HG02763 (cell line): ENCODE data around the gene IL20RA.

Source experiments
- ATAC-seq: cut with Tn5 transposase; IDR thresholded peaks from one replicate; pipeline ENCODE4 v1.9.1; 2021; ENCODE audit warnings: mild to moderate bottlenecking, moderate library complexity; ENCODE audit not compliant: unreplicated experiment

IL20RA gene

GRCh38 chr6:137046871-137047412, 2.2 kb upstream of the IL20RA start:
- no peak for ATAC-seq

- no peak for ATAC-seq
Measured at GRCh38 chr6:137045222-137045789, 541 bp upstream of the IL20RA start.

DNA sequence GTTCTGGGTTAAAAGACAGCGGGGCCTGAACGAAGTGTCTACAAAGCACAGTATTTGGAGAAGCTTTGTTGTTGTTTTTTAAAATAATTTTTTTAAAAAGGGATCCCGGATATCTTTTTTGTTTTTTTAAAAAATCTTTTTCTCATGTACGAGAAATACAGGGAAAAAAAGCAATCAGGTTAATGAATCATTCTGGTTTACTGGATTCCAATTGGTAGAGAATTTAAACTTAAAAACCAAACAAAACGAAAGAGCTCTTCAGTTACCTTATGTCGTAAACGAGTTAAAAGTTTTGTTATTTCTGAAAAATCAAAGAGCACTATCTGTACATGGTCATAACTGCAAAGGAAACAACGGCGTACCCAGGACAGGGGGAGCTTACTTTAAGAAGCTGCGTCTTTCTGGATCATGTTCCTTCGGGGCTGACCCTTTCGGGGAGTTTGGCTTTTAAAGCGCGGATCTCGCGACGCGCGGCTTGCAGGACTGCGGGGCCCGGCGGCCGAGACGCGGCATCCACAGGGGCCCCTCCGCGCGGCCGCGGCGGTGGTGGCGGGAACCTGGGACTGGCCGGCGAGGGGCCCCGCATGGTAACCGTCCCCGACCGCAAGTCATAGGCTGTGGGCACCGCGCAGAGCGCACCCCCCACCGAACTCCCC, 927 bp downstream of the IL20RA start:
- no peak for ATAC-seq

DNA sequence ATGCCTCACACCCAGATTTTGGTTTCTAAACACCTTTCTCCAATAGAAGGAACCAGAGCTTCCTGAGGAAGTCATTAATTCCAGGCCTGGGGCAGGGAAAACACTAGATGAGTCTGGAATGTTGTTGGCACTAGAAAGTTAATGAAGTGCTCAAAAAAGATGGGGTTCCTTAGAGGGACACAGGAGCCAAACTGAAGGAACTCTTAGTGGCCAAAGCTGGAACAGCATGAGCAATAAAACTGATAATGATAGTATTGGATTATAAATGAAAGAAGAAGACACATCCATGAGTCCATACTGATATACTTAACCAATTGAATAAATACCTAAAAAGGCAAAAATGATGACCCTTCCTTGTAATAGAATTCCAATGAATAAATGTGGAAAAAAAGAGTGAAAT, 4.4 kb downstream of the IL20RA start:
- ATAC-seq, result no peak

DNA sequence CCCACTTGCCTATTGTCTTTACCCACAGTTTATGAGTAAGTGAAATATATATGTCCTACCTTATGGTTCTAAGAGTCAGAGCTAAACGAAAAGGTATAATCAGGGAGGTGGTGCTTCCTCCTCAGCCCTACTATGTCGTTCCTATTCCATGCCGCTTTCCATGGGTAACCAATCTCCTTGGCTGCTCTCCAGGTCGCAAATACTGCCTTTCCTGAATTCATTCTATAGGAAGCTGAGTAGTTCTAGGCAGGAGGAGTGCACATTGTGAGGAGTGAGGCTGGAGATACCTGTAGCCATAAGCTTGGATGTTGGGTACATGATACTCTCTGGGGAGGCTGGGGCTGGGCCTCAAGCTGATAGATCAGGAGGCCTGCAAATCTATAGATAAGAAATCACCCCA, 5.8 kb downstream of the IL20RA start:
- ATAC-seq, result no peak

DNA sequence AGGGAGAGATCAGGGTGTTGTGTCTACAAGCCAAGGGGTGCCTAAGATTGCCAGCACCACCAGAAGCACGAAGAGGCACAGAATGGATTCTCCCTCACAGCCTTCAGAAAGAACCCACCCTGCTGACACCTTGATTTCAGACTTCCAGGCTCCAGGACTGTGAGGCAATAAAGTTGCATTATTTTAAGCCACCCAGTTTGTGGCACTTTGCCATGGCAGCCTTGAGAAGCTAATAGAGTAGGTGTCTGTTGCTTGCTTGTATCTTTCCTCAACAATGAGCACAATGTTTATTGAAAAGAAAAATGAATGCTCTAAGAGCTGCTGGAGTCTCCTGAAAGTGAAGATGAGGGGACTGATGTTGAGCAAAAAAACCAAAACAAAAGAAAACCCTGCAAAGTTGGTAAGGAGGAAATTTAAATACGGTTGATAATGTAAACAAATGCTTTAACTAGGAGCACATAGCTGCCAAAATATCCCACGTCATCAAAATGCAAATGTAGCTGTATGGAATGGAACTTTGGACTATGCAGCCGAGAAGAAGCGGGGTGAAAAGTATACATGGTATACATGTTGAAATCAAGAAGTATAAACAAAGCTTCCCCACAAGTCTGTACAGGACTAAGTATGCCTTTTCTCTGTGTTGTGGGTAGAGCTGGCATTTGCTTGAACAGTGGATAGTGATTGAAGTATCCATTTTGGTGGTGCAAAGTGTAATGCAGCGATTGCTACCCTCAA, 8.0 kb downstream of the IL20RA start:
- ATAC-seq, result no peak

- ATAC-seq, result peak; percentile 99
Measured at GRCh38 chr6:137033828-137034227, 10.9 kb downstream of the IL20RA start.

GRCh38 chr6:137031122-137031521, 13.6 kb downstream of the IL20RA start:
- ATAC-seq, result no peak

DNA sequence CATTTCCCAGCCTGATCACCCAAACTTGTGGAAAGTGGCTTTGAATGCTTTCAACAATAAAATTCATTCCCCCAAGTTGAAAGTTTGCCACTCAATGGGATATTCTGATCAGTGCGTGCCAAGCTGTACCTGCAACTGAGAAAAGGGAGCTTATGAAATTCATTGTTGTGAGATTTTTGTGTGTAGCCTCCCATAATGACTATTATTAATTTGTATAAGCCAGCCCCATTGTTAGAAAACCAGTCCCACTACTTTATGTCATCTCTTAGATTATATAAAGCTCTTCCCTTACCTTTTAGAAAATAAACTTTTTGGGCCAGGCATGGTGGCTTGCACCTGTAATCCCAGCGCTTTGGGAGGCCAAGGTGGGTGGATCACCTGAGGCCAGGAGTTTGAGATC, 15.9 kb downstream of the IL20RA start:
- no peak for ATAC-seq

GRCh38 chr6:137025786-137026730, 18.7 kb downstream of the IL20RA start:
- ATAC-seq, result no peak

DNA sequence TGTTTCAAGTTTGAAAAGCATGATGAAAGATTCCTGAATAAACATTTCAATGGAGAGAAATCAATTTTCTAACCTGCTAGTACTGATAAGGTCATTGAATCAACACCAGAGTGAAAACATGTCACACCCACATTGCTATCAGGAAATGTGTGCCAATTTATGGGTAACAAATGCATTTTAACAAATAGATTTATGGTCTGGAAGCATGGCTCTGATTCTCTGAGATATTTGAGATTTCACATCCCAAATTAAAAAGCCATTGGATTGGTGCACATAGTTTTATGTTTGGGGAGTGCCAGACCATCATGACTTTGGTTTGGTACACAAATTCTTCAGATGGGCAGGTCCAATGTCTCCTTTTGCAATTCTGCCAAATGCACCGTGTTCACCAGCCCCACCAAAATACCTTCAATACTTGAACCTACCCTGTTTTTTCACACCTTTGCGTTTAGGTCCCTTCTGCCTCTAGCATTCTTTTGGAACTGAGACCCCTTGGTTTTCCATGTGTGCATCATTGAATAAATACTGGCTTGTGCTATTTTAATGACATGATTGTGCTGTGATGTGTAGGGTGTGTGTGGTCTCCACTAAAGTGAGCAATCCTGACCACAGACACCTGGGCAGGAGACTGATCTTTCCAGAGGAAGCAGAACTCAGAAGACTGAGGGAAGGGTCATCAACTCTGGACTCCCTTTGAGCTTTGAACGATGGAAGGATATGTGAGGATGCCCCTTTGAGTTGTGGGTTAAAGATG, 20.4 kb downstream of the IL20RA start:
- no peak for ATAC-seq

- ATAC-seq, result no peak
Measured at GRCh38 chr6:137020776-137021175, 24.0 kb downstream of the IL20RA start.

DNA sequence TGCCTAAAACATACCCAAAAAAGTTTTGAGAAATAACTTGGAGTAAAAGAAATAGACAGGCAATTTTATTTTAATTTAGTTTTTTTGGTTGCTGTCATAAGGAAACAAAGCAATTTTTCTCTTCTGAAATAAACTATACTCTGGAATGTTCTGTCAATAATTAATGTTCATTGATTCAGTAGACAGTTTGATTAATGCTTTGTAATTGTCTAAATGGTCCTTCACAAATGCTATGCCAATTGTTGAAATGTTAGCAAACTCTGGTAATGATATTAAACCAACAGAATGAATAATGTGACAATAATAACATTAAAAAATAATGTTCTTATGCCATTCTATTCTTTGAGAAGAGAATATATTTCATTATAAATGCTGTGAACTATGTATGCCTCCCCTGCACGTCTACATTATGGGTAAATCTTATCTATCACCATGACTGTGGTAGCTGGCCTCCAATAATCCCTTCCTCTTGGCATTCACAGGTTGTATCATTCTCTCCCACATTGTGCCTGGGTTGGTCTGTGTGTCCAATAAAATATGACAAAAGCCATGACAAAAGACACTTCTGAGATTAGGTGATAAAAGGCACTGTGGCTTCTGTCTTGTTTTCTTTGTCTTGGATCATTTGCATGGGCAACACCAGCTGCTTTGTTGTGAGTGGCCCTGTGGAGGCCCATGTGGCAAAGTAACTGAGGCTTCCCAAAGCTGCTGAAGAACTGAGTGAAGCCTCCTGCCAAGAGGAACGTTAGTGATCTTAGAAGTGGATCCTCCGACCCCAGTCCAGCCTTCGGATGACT, 25.1 kb downstream of the IL20RA start:
- ATAC-seq, result no peak

DNA sequence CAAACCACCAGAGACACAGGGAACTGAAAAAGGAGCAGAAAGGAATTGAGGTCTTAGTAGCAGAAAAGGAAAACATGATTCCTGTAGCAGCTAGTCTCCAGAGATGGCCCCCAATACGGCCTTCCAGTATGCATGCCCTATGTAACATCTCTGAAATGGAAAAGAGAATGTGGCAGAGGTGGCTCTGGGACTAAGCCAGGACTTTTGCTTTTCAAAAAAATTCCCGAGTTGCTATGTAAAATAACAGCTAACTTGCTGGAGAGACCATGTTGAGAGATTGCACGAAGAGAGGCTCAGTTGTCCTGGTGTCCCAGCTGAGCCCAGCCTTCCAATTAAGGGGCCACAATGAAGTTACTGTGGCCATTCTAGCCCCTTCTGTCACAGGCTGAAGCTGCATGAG, 27.7 kb downstream of the IL20RA start:
- ATAC-seq, result no peak

- ATAC-seq, result no peak
Measured at GRCh38 chr6:137016356-137016755, 28.4 kb downstream of the IL20RA start.

DNA sequence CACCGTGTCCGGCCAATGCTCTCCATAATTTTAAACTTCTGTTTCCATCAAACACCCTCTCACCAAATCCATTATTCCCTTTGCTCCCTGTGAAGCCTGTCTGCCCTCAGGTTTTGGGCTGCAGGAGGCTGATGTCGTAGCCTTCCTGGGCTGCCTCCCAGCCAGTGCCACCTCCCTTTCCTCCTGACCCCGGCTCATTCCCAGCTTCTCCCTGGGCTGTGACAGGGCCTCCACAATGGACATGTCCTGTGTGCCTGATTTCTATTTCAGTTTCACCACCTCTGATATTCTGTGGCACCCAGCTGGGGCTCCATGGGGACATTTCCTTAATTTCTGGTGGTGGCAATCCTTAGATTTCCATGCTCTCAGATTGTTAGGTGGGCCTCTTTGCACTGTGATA, 28.8 kb downstream of the IL20RA start:
- no peak for ATAC-seq

- ATAC-seq, result no peak
Measured at GRCh38 chr6:137013738-137014602, 30.8 kb downstream of the IL20RA start.

- no peak for ATAC-seq
Measured at GRCh38 chr6:137013031-137013430, 31.7 kb downstream of the IL20RA start.
